ENCODE data around the gene ZBTB46.
A peak's percentile ranks its signal among the peaks of the same experiment; 100 is the strongest.

ZBTB46 gene

DNA sequence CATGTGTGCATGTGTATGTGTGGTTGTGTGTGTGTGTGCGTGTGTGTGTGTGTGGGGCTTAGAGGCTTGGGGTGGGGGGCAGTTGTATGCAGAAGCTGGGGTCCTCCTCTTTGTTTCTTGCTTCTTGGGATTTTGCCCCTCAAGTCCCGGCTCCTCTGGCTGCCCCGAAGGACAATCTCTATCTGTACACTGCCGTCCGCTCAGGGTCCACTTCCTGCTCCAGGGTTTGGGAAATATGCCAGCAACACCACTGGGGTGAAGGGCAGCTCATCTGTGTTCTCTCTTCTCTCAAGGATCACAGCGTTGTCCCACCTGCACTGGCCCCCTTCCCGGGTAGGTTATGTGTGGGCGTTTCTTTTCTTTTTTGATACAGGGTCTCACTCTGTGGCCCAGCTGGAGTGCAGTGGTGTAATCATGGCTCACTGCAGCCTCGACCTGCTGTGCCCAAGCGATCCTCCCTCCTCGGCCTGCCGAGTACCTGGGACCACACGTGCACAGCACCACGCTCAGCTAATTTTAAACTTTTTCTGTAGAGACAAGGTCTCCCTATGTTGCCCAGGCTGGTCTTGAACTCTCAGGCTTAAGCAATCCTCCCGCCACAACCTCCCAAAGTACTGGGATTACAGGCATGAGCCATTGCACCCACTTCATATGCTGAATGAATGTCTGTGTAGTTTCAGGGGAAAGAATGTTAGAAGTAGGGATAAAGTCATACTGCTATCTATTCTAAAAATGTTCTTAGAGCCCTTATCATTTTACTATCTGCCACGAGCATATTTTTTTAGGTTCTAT lies 65.8 kb downstream of the ZBTB46 start:
- DNase-seq = no peak

DNA sequence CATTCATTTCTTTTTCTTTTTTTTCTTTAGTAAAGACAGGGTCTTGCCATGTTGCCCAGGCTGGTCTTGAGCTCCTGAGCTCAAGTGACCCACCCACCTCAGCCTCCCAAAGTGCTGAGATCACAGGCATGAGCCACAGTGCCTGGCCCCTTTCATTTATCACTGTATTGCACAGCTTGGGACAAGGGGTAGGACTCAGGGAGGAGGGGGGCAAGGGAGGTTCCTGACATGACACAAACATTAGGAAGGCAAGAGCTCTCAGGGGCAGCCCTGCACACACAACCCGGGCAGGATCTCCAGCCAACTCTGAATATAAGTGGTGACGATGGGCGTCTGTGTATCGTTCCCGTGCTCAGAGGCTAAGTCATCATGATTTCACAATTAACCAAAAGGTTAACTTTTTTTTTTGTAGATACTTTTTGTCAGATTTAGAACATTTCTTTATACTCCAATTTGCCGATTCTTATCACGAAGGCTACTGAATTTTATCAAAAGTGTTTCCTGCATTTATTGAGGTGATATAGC lies 71.6 kb downstream of the ZBTB46 start:
- DNase-seq = no peak

DNA sequence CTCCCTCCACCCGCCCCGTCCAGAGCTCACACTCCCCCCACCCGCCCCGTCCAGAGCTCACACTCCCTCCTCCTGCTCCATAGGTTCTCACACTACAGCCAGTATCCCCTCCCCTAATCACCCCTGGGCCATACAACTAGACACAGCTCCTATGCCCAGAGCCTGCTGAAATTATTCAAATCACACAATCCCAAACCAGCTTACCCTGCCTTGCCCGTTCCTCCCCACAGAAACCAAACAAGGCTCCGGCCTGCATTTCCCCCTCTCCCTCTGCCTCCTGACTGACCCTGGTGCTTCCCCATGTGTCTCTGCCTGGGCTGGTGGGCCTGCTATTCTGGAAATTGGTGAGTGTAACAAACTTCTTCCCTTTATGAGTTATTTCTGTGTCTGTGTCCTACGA lies 72.9 kb downstream of the ZBTB46 start:
- DNase-seq = no peak

DNA sequence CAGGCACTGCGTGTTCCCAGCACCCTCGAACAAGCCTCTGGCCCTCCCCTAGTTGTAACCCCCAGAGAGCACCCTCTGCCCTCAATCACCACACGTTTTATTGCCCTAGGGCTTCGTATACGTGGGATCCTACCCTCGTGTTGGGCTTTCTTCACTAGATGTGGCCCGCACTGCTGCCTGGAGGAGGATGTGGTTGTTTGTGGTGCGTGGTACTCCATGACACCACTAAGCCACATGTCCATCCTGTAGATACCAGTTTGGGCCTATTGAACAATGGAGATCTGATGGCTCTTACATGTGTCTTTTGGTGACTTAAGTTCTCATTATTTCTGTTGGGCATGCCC lies 74.4 kb downstream of the ZBTB46 start:
- peak; percentile 44 for DNase-seq

DNA sequence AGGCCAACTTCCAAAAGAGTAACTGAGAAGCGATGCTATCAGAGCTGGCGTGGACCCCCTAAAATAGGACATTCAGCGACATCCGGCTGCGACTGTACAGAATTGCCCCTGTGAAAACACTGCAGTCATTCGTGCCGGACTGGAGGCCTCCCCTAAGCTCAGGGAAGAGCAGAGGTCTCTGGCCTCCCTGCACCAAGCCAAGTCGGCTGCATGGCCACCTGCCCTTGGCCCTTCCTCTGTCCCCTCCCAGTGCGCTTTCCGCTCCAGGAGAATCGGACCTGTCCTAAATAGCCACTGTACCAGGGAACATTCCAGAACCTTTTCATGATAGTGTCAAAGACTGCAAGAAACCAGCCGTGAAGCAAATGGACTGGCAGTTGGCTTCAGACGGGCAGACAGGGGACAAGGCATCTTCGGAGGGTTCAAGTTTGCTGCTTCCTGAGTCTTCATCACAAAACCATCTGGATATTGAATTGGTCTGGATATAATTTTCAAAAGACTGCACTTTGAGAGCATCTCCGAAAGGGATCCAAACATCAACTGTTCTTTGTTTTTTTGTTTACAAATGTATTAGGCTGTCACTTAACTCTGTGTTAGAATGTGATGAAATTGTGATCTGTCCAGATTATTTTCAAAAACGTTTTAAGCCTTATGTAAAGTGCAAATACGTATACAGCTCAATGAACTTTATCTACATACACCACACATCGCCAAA lies 75.0 kb downstream of the ZBTB46 start:
- no peak for DNase-seq

DNA sequence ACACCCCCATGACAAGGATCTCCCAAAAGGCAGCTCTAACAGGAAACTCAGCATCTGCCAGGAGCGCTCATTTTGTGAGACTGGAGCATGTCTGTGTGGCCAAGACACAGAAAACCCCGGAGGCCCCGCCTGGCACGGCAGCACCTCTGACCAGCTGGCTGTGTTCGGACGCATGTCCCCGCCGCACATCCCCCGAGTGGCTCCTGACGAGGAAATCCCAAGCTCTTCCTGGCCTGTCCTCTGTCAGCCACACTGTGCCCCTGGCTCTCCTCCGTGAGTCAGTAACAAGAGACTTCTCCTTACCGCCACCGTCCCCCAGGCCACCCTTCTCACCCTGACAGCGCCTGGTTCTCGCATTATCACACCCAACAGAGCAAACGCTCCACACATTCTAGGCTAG lies 77.1 kb downstream of the ZBTB46 start:
- no peak for DNase-seq

DNA sequence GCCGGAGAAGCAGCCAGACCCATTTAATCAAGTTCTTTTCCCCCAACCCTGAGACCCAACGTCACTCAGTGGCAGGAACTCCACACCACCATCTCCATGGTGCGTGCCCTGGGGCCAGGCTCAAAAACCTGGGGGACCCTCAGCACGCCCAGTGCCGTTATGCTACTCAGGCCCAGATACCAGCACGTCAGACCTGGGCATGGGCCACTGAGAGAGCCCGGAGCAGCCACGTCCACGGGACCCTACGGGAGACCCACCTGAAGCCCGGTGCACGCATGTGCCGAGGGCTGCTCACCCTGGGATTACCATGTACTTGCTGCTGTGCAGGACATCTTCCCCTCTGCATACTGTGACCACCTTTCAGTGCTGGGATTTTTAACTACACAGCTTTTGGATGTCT lies 77.7 kb downstream of the ZBTB46 start:
- DNase-seq = no peak

DNA sequence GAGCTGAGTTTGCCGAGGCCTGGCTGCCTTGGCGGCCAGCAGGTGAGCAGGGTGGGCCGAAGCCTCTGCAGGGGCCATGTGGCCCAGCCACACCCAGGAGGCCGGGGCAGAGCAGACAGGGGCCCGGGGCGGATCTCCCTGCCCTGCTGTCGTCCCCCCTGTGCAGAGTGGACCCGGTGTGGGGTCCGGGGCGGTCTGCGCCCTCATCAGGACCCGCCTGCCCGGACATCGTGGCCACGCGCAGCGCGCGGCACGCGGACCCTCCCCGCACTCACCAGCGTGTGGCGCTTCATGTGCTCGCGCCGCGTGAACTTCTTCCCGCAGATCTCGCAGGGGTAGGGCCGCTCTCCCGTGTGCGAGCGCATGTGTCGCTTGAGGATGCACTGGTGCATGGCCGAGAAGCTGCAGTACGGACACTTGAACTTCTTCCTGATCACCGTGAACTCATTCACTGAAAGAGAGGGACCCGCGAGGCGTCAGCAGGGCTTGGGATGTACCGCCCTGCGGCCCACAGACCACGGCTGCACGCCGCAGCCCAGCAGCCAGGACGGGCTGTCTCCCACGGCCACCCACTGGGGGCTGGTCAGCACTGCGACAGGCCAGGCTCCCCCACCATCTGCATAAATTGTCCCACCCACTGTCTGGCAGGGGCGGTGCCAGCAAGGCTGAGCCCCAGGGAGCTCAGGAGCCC lies 78.5 kb downstream of the ZBTB46 start:
- DNase-seq = no peak

DNA sequence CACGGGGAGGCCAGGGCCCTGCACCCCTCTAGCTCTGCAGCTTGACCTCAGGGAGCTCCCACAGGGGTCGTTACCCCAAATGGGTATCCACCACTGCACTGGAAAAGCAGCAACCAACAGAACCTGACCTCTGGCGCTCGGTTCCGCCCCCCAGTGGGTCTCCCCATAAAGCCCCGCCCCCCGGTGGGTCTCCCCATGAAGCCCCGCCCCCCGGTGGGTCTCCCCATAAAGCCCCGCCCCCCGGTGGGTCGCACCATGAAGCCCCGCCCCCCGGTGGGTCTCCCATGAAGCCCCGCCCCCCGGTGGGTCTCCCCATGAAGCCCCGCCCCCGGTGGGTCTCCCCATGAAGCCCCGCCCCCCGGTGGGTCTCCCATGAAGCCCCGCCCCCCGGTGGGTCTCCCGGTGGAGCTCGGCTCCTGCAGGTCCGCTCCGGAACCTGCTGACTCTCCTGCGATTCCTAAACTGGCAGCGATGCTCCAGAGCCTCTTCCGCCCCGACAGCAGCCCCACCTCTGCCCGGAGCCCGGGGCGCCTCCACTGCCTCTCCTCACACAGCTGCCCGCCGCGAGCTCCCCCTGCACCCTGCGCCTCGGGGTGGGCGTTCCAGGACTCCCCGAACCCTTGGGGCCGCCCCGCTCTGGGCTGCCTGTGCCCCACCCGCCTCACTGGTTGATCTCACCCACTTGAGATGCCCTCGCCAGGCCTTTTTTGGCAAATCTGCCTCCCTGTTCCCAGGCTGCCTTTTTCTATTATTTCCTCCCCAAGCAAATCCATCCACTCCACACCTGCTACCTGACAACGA lies 79.4 kb downstream of the ZBTB46 start:
- peak; percentile 35 for DNase-seq

DNA sequence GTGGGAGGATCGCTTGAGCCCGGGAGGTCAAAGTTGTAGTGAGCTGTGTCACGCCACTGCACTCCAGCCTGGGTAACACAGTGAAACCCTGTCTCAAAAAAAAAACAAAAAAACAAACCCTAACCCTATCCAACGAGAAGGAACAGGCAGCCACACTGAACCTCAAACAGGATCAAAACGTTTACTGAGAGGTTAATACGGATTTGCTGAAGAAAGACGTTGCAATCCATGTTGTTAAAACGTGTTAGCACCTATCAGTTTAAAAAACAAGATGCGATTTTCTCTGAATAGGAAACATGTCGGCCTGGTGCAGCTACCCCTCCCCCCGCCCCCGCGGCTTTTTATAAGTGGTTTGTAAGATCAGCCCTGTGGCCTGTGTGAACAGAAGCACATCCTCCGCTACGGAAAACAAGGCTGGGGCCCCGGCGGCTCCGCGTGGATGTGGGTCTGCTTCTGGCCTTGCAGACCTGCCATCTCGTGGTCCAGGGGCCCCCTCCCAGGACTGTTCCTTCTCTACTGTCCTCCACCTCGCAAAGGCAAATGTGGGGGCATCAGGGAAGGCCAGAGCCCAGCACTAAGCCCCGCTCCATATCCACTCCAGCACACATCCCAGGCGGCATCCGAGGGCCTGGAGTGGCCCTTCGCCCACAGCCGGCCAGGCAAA lies 80.1 kb downstream of the ZBTB46 start:
- DNase-seq = peak; percentile 66

DNA sequence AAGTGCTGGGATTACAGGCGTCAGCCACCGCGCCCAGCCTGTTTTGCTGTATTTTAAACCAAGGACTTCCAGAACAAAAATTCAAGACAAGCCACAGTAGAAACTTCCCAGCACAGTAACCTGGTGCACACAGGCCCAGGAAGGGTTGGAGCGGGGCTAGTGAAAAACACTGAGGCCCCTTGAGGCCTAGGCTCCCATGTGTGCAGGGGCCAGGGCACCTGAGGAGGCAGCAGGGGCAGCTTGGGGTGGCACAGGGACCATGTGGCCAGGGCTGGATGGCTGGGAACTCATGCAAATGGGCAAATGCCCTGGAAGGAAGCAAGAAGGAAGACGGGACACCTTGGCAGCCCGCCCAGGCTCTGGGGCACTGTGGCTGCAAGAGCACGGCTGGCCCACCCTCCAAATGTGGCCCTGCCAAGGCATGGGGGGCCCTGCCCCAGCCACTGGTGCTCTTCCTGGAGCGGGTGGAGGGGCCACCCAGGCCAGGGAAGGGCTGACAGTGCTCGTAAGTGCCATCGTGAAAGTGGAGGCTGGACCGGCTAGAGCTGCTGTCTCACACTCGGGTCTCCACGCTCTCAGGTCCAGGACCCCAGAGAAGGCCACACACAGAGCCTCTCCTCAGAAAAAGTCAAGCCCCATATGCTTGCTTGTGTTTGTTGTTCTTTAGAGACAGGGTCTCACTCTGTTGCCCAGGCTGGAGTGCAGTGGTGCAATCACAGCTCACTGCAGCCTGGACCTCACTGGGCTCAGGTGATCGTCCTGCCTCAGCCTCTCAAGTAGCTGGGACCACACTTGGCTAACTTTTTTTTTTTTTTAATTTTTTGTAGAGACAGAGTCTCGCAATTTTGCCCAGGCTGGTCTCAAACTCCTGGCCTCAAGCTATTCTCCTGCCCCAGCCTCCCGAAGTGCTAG lies 81.2 kb downstream of the ZBTB46 start:
- DNase-seq = no peak

DNA sequence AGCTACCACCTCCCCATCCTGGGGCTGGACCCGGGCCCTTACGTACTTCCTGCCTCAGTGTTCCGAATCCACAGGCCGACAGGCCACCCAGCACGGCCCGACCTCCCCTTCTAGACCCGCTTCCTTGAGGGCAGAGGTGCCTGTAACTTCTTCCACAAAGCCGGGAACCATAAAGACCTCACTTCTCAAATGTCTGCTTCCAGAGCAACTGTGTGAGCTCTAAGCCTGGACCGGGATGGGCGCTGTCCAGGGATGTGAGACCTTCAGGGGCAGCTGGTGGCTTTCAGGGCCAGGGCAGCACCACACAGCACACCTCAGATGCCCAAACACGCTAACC lies 82.2 kb downstream of the ZBTB46 start:
- no peak for DNase-seq

DNA sequence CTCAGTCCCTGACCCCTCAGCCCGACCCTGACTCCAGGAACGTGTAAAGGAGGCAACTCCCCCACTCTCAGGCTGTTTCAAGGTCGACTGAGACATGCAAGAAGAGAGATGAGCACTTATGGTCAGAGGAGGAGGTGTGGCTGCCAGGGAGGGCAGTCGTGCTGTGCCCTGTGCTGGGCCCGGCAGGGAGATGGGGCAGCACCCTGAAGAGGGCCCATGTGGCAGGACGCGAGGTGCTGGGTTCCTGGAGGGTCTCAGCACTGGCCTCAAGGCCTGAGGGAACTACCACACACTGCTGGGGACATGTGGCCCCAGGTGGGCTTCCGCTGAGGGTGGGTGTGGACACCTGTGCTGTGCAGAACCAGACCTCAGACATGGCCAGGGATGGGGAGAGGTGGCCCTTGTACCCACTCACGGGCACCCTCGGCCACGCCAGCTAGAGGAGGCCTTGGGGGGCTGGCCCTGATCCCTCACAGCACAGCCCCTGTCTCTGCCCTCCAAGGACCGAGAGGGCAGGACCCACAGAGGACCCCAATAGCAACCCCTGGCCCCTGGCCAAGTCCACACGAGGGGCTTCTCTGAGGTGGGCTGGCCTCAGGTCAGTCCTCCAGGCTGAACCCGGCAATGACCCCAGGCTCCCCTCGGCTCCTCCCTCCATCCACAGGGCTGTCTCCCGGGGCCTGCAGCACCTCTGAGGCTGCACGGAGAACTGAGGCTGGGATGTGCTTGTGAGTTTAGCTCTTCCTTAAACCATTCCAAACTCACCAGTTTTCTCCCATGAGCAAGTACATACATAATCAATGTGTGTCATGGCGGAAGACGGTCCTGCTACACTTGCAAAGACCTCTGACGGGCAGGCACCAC lies 82.8 kb downstream of the ZBTB46 start:
- DNase-seq = no peak

DNA sequence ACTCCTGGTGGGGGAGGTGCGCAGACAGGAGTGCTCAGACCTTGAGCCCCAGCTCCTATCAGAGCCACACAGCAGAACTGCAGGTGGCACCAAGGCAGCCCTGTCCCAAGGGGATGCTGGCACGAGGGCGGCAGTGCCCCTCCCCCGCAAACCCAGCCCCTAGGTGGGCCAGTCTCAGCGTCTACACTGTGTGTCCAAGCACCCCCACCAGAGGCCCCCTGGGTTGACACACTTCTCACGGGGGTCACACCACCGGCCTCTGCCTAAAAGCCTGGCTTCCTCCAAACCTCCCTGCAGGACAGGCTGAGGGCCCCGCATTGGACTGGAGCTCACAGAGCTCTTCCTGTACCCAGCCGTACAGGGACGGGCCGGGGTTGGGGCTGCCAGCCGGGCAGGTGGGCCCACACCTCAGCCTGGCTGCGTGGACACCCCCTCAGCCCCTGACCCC lies 83.4 kb downstream of the ZBTB46 start:
- no peak for DNase-seq

DNA sequence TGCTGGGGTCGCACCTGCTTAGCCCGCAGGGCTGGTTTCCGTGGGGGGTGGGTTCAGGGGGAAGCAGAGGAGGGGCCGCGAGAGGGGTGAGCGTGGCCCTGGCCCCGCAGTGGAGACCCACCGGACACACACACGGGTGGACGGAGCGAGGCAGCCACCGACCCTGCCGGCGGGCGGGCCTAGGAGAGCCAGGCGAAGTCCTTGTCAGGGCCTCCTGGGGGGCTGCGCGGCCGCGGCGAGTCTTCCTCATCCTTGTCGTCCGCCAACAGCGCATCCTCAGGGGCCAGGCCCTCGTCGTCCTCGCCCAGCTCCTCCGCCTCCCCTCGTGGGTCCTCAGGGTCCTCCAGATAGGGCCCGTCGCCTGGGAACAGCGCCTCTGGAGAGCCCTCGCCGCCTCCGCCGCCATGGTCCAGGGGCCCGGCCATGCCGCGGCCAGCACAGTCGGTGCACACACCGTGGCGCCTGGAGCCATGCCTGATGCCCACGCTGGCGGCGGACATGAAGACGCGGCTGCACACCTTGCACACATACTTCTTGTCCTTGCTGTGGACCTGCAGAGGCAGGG lies 84.2 kb downstream of the ZBTB46 start:
- DNase-seq = no peak

DNA sequence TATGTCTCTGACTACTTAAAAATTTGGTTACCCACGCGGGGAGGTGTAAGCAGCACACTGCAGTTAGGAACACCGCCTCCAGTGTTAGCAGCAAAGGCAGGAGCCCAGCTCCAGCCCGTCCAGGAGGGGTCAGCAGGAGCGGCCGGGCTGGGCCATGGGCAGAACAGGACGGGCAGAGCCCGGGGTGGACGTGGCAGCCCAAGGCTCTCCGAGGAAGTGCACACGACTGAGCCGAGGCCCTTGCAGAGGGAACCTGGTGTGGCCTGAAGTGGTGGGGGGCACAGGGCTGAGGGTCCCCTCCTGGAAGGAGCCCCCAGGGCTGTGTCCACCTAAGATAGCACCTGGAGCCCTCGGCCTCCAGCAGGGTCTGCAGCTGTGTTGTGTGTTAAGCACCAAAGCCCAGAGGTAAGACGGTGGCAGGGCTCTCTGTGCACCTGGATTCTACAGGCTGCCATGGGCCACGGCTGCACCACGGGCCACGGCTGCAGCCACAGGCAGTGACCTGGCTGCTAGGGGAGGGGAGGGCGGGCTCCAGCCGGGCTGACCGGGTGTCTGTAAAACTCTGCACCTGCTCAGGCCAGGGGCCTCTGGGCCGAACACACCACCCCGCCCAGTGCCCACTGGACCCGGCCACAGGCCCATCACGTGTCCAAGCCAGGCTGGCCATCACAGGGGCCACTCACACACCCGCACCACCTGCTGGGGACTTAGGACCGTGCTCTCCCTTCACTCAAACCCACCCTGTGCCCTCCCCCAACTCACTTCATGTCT lies 84.9 kb downstream of the ZBTB46 start:
- no peak for DNase-seq

DNA sequence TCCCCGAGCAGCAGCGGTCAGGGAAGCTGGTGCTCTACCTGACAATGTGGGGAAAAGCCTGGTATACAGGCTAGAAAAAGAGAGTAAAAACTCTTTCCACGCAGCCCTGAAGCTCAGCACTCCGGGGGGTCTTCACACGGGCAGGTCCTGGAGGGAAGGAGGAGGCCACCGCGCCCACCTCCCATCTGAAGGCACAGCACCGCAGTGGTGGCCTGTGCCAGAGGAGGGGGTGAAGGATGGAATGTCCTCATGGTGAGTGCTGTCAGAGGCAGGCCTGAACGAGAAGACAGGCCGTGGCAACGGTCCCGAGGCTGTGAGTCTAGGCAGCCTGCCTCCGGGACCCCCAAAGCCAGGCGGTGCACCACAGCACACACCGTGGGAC lies 85.6 kb downstream of the ZBTB46 start:
- DNase-seq = no peak

DNA sequence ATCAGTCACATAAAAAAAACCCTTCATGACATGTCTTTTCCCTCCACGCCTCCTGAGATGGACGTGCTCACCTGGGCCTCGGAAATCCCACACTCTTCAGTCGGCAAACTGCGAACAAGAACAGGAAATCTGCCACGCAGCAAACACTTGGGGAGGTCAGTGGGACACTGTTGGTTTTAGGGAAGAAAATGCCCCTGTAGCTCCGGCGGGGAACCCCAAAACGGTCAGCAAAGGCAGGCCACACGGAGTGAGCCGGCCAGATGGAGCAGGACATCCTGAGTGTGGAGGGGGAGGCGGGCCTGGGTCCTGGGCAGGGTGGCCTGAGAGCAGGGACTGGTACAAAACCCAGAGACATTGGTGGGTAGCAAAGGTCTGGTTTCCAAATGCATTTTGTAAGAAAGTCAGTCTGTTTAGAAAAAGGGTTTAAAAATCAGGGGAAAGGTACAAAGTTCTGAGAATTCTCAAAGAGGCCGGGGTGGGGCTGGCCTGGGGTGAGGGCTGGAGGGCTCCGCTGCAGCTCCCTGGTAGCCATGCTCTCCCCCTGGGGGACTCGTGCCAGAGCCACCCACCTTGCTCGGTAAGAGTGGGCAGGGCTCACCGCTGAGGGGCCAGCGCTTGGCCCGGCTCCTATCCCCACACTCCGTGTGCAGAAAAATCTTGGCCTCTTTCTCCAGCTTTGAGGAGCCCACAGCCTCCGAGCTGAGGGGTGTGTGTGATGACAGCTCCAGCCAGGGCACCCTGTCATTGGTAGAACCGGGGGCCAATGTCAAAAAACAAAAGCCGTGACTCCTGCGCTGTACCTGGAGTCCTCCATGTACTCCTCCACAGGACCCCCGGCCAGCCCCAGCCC lies 86.3 kb downstream of the ZBTB46 start:
- DNase-seq = no peak

Measured in CD4-positive, alpha-beta T cell treated with Interleukin-10 for 1 hour (primary cell).